ENCODE measurements around the gene RPE.

The RPE gene

DNA sequence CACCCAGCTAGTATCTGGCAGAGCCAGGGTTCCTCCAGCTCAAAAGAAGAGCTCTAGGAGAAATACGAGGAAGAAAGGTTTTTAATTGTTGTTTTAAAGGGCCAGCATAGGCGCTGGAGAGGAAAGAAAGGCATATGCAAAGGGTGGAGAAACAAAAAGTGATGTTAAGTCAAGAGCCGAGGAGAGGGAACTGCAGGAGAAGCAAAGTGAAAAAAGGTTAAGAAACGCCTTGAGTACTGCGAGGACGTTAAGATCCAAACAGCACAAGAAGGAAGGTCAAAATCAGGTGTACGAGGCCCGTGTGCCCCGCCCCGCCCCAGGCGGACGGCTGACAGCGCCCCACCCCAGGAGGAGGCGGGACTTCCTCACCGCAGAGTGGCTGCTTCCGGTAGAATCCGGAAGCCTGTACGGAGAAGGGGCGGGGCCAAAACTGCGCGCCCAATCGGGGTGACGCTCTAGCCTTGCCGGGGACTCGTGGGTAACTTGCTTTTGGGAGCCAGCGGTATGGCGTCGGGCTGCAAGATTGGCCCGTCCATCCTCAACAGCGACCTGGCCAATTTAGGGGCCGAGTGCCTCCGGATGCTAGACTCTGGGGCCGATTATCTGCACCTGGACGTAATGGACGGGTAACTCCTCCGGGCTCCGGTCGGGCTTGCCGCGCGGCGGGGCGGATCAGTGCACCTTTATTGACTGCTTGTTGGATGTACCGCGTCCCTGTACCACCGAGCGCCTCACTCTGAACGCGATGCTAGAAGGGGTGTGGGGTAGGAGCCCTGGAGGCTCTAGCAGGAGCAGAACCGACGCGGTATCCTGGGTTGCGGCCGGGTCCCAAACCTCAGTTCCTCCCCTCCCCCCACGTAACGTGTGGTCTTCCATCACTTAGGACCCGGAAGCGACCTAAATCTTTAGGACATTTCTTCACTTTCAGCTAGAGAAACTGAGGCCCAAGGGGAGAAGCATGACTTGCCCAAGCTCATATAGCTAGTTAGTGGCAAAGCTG lies at the start of gene RPE:
Gene RPE, plus strand, starts transcription at position 481 of the 1,000 bp plus-strand sequence. Its CDS starts 24 bp downstream, at position 505.
- DNase-seq (ENCODE audit: low spot score): peak; percentile 95

- no peak for DNase-seq (ENCODE audit: low spot score)
Observed at GRCh38 chr2:209956271-209956670, 46.2 kb upstream of the RPE start.

DNA sequence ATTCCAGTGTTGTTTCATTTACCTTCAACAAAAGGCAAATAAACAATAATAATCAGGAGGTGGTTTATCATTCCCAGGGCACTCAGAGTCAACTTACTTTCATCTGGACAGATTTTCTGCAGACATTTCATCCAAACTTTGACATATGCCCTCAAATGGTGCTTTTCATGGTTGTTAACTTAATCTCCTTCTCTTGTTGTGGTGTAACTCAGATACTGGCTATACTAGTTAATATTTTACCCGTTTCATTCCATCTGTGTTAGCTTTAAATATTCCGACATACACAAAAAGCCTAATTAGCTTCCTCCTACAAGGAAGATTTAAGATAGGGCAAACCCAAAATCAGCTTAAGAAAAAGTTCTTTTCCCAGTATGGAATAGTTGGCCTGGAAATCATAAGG lies 44.4 kb upstream of the RPE start:
- DNase-seq (ENCODE audit: low spot score): no peak

DNA sequence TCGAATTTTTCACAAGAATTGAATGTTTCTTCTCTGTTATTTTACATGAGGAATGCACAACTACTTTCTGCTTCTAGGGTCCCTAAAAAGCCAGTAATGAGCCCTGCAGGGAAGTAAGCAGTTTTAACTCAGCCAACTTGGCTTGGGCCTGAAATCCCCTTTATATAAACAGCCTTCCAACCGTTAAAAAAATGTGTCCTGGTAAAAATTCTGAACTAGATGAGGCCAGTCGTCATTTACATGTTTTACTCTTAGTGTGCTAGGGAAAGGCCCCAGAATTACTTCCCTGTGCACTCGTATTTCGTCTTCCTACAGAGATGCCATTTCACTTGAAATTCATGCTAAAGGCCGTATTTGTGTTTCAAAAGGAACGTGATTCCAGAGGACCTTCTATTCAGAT lies 42.4 kb upstream of the RPE start:
- no peak for DNase-seq (ENCODE audit: low spot score)

DNA sequence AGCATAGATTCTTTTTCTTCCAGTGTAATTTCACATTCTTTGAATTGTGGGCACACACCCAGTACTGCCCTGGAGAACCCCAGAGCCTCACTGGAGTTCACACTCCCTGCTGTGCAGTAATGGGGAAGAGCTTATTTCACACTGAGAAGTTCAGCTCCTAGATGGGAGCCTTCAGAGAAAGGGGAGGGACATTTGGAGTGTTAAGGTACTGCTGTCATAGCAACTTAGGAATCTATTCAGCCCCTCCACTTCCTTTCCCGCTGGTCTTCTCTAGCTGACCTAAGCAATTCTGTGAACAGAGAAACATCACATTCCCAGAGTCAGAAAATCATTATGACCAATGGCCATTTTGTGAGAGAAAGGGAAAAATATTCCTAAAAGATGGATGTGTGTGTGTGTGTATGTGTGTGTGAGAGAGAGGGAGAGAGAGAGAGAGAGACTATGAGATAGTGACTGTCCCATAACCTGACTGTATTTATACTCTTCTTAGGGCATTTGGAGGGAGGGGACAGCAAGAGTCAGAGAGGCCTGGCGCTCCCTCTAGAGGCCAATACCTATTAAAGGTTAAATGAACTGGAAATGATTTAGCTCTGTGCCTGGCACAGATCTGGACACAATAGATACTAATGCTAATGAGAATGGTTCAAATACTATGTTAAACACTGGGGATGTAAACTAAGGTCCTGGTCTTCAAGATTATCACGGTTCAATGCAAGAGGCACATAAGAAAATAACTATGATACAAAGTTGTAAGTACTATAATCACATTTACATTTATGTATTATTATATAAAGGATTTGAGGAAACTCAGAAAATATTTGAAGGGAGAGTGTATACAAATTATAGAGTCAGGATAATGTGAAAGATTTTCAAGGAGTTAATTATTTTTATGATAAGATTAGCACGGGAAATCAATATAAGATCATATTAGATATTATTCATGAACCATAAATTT lies 41.5 kb upstream of the RPE start:
- peak; percentile 76 for DNase-seq (ENCODE audit: low spot score)

GRCh38 chr2:209965723-209966122 lies 36.7 kb upstream of the RPE start:
- DNase-seq (ENCODE audit: low spot score): no peak

GRCh38 chr2:209969692-209970091 lies 32.7 kb upstream of the RPE start:
- no peak for DNase-seq (ENCODE audit: low spot score)

DNA sequence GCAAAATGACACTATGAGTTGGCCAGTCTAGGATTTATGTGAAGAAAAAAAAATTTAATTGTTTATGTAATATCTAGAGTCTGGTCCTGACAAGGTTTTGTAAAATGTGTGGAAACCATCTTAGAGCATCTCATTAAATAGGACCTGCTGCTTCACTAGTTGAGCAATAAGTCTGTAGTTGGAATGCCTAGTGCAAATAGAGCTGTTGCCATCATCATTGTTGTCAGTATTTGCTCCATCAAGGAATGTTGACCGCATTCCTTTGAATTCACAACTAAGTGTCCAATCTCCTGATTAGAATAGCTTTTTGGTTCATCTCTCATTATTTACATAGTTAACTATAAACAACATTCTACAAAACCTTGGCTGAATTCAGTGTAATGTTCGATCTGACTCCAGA lies 32.2 kb upstream of the RPE start:
- DNase-seq (ENCODE audit: low spot score): no peak

DNA sequence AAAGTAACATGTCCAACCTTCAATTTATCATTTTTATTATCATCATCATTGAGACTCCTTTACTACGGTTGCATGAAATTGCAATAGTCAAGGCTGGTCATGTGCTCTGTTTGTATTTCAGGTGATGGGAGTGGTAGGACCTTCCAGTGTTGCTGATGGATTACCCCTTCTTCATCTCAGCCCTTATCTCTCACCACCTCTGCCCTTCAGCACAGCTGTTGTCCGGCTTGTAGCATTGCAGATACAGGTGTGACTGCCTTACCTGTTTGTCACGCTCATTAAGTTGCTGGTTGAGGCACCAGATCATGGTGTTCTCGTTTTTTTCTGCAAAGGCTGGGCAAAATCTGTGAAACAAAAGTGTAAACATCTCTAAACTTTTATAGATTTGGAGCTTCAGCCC lies 31.7 kb upstream of the RPE start:
- no peak for DNase-seq (ENCODE audit: low spot score)

DNA sequence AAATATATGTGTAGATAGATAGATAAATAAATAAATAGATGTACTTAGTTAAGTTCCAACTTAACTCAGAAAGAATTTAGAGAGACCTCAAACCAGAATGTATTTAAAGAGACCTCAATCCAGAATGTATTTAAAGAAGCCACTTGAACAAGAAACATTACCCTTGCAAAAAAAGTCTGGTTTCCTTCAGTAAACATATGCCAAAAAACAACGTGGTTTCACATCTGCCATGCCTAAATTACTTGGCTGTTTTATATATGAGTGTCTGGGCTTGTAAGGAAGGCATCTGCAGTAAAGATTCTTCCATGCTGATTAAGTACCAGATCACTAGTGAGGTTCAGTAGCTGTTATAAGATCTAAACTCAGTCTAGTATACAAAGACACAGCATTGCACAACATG lies 29.1 kb upstream of the RPE start:
- DNase-seq (ENCODE audit: low spot score): no peak

DNA sequence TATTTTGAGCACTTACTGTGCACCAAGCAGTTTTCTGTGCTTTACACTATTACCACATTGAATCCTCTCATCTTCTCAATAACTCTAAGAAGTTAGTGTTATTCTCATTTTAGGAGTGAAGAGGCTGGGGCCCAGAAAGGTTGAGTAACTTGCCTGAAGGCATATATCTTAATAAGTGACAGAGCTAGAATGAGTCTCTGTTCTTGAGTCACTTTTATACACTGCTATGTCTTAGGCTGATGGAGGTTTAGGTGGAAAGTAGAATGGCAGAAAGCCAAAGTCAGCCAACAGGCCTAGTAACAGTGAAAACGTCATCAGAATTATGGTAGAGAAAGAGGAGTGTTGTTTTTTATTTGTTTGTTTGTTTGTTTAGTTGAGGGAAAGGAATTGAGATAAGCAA lies 27.9 kb upstream of the RPE start:
- peak; percentile 32 for DNase-seq (ENCODE audit: low spot score)

GRCh38 chr2:209976698-209977385 lies 25.6 kb upstream of the RPE start:
- no peak for DNase-seq (ENCODE audit: low spot score)

DNA sequence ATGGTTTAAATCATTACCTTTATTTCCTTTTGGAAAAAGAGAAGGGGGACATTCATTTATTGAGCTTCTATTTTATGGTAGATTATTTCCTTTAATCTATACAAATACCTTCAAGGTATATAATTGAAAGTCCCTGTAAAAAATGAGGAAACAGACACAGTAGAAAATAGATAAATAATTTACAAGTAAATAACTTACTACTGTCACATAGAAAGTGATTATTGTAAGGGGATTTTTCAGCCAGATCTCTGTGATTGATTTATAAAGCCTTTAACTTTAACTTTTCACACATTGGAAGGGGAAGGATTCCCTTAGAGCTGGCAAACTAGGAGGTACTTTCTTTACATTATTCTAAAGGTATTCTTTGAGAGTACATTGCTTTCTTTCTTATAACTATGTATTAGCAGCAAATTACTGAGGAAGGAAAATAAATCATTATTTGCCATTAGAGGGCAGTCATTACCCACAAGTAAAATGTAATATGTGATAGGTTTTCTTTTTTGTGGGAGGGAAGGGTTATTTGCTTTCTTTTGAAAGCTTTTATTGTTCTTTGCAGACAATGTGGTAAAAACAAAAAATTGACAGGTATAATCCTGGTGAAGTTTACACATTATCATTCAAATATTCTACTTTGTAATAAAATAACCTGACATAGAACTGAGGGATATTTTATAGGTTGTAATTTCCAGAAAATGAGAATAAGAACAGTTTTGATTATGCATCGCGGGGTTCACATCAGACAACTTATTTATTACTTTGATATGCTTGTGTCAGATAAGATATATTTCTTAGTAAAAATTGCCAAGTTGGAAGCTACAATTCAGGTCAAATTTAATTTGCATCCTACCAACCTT lies 24.8 kb upstream of the RPE start:
- DNase-seq (ENCODE audit: low spot score): peak; percentile 58

DNA sequence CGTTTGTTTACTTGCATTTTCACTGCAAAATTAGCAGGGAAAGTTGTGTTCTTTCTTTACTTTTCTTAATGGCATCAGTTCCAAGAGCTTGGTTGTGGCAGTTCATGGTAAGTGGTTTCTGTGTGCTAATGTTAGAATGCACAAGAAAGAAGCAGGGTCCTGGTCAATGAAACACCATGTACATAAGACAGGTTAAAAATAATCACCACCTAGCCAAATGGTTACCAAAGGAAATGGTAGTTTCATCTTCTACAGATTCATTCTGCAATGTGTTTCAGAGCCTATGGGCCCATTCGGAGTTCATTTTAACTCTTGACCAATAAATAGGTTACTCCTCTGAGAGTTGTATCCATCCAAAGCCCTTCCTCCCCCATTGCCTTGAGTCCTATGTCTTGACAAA lies 18.1 kb upstream of the RPE start:
- no peak for DNase-seq (ENCODE audit: low spot score)

DNA sequence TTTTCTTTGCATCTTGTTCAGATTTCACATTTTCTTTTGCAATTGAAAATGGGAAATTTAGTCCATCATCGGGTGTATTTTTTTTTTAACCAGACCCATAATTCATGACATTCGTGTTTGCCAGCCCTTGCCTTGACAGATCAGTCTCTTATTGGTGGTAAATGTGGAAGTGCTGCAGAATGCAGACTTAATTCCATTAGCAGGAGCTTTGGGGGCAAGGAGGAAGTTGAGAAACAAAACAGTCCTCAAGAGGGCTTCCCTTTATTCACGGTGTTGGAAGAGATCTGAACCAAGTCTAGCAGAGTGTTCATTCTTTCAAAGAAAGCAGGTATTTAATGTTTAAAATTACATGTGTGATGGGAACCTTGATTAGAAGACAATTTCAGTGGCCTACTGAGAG lies 16.6 kb upstream of the RPE start:
- DNase-seq (ENCODE audit: low spot score): no peak

GRCh38 chr2:209986415-209986814 lies 16.0 kb upstream of the RPE start:
- DNase-seq (ENCODE audit: low spot score): no peak

GRCh38 chr2:209988010-209988409 lies 14.4 kb upstream of the RPE start:
- DNase-seq (ENCODE audit: low spot score): no peak

GRCh38 chr2:209990838-209991237 lies 11.6 kb upstream of the RPE start:
- DNase-seq (ENCODE audit: low spot score): no peak

DNA sequence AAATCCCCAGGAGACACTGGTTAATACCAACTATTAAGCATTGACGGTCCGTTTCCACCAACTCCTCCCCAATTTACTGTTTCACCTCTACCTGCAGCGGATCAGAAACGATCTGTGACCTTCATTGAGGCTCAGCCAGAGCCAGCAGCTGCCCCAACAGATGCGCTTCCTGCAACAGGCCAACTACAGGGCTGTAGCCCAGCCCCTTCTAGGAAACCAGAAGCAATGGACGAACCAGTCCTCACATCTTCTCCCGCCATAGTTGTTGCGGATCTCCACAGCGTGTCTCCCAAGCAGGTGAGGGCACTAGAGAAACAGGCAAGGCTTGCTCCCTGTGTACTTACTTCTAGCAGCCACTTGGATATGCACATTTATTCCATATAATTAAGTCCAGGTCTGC lies 8.5 kb upstream of the RPE start:
- DNase-seq (ENCODE audit: low spot score): no peak

- DNase-seq (ENCODE audit: low spot score): no peak
Observed at GRCh38 chr2:209998596-209998995, 3.8 kb upstream of the RPE start.

Measured in RKO (cell line).